ENCODE data around the gene RBM22.

GRCh38 chr5:150641824-150642566 lies 58.9 kb downstream of the RBM22 start:
- TF ChIP-seq EZH2phosphoT487 (IDR thresholded peaks at IDR 0.05; ENCODE audit: borderline replicate concordance, low read length): no peak
- no peak for TF ChIP-seq CTCF (conservative IDR thresholded peaks at IDR 0.05; ENCODE audit: low read depth, low read length)
- TF ChIP-seq EZH2 (IDR thresholded peaks at IDR 0.05; ENCODE audit: low read length, unreplicated experiment): no peak

All from PC-3 (cell line).